BJ (cell line): ENCODE measurements around the gene DDT. TPM values are rescaled to one million over a fixed set of nuclear protein-coding genes. Genes with fewer than 3 reads are reported as not detected.

Source experiments
- CTCF ChIA-PET: fragments of 350-600 bp; formaldehyde crosslinking; extraction: SDS; loops from one replicate; lab custom pipeline; 2021; ENCODE audit warnings: antibody characterized with exemption, inconsistent platforms; lab: Yijun Ruan, JAX
- POLR2A ChIA-PET: fragments of 300-600 bp; sonication (Branson Sonifier 250); formaldehyde crosslinking; extraction: SDS; loops from one replicate; lab custom pipeline; 2021; ENCODE audit warnings: antibody characterized with exemption; lab: Charles Lee
- DNase-seq: peaks from one replicate; pipeline ENCODE4 v3.0.0-alpha.2; 2011; ENCODE audit warnings: low read depth
- H3K27me3 ChIP-seq: 2 replicates; pipeline ENCODE4 v1.6.0; 2011; ENCODE audit warnings: low read length; ENCODE audit not compliant: control insufficient read depth, insufficient read depth
- H3K36me3 ChIP-seq: 2 replicates; pipeline ENCODE4 v1.5.1; 2011; ENCODE audit warnings: low read length; ENCODE audit not compliant: control insufficient read depth, insufficient read depth
- H3K4me3 ChIP-seq: 2 replicates; pipeline ENCODE4 v1.5.1; 2011; ENCODE audit warnings: low read depth, mild to moderate bottlenecking, control low read depth, low read length
- CTCF ChIP-seq: IDR thresholded peaks from 2 replicates; pipeline ENCODE4 v1.5.1; 2011; ENCODE audit warnings: low read depth, mild to moderate bottlenecking, control low read depth, inconsistent platforms, low read length, moderate library complexity; ENCODE audit not compliant: insufficient read depth
- polyA plus RNA-seq: library from polyadenylated mRNA; depleted of rRNA; stranded (reverse); fragments of >200 nt; gene quantifications from 2 replicates; pipeline ENCODE4 v1.2.3, GENCODE V29; 2011

DDT gene
- polyA plus RNA-seq, 1 experiment = 79.5 TPM

DNA sequence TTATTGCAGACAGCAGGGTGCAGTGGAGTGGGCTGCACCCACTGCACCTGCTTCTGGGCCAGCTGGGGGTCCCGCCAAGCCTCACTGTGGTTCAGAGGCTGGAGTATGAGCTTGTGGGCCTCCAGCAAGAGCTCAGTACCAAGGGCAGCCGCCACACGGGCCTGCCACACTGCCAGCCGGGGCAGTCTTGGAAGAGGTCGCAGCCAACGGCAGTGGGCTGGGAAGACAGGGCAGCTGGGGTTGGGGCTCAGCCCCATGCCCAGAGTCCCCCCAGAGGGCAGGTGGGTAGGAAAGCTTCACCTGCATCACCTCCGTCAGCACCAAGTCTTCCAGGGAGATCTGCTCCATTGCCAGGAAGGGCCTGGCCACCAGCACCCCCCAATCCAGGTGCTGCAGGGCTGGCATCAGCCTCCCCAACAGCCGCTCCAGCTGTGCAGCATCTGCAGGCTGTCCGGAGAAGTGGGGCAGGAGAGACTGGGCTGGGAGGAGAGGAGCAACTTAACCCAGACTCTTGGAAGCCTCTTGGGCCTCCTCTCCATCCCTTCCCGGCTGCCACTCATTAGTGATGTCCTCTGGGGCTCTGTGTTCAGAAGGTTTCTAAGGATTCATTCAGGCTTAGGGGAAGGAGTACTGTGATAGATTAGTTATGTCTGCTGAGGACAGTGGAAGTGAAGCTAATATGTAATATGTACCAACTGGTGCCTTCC lies 32.1 kb upstream of the DDT start:
- DNase-seq = no peak
- H3K27me3 ChIP-seq = peaks cover 3% of the 10 kb centered on the region; the same call in 1 of the 2 replicates
- CTCF ChIA-PET = interaction anchor here (0.6 to 0.9 kb wide), 2 partner anchors 50 to 504 kb away, joined by 3 read pairs; no protein-coding TSS in a partner anchor
- POLR2A ChIA-PET = no interaction called here
- no peak overlapping the region for H3K4me3 ChIP-seq
- TF ChIP-seq CTCF = no peak
- no peaks in the 10 kb centered on the region for H3K36me3 ChIP-seq

- Histone ChIP-seq H3K27me3 (peaks cover 3% of the 10 kb centered on the region; the same call in 1 of the 2 replicates), H3K4me3 (no peak within 1 kb of the TSS), H3K36me3 (no peaks in the 10 kb centered on the region)
- POLR2A ChIA-PET = no interaction called here
- CTCF ChIA-PET = no interaction called here
- TF ChIP-seq CTCF = no peak
- DNase-seq = no peak
Measured at GRCh38 chr22:24005201-24005600, 31.0 kb upstream of the DDT start, which contains the start of gene GSTT4. GSTT4 (minus strand) TSS chr22:24005453; CDS start chr22:24005356, 97 bp downstream.

DNA sequence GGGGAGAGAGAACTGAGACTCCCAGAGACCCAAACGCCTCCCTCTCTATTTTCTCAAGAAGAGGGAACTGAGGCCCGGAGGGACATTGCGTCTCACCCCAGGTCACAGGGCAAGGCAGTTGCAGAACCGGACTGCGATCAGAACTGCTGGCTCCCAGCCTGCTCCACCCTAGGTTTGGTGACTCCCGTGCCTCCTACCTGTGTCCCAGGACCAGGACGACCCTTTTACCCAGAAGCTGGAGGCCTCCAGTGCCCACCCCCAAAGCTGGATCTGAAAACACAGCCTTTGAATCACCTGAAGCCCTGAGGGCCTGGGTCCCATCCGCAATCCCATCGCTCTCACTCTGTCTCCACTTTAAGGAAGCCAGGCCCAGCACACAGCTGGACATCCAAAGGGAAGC lies 29.6 kb upstream of the DDT start:
- DNase-seq = no peak
- no peak for TF ChIP-seq CTCF
- Histone ChIP-seq H3K4me3 (no peak overlapping the region), H3K27me3 (peaks cover 3% of the 10 kb centered on the region; the same call in 1 of the 2 replicates), H3K36me3 (no peaks in the 10 kb centered on the region)
- POLR2A ChIA-PET = no interaction called here
- CTCF ChIA-PET = interaction anchor here (2.0 kb wide), 1 partner anchor 171 kb away, joined by 6 read pairs; no protein-coding TSS in a partner anchor

GRCh38 chr22:24002851-24003250 lies 28.6 kb upstream of the DDT start:
- Histone ChIP-seq H3K27me3 (peaks cover 3% of the 10 kb centered on the region; the same call in 1 of the 2 replicates), H3K4me3 (no peak overlapping the region), H3K36me3 (no peaks in the 10 kb centered on the region)
- POLR2A ChIA-PET = no interaction called here
- TF ChIP-seq CTCF = no peak
- CTCF ChIA-PET = interaction anchor here (2.0 kb wide), 1 partner anchor 172 kb away, joined by 6 read pairs; no protein-coding TSS in a partner anchor
- no peak for DNase-seq

GRCh38 chr22:24002272-24002671 lies 28.0 kb upstream of the DDT start:
- Histone ChIP-seq H3K4me3 (no peak overlapping the region), H3K27me3 (peaks cover 3% of the 10 kb centered on the region; the same call in 1 of the 2 replicates), H3K36me3 (no peaks in the 10 kb centered on the region)
- no peak for DNase-seq
- CTCF ChIA-PET = no interaction called here
- no peak for TF ChIP-seq CTCF
- POLR2A ChIA-PET = no interaction called here
